K562 (cell line): ENCODE measurements around the gene NLGN4Y. TPM values are rescaled to one million over a fixed set of nuclear protein-coding genes. Genes with fewer than 3 reads are reported as not detected.

Experiments
- ATAC-seq: fragments of 200-7000 bp; cut with Tn5 transposase; 3 replicates; pipeline ENCODE4 v1.9.1; 2020; ENCODE audit warnings: moderate library complexity
- BruUV-seq: library from RNA; stranded (reverse); fragments of 400-500 nt; replicated peaks from 2 replicates; lab custom pipeline; 2021; lab: Mats Ljungman, UMichigan
- CTCF ChIA-PET: fragments of 300-600 bp; formaldehyde crosslinking; extraction: SDS; loops from one replicate; lab custom pipeline; 2021; ENCODE audit warnings: low intra/inter-chr PET ratio; lab: Yijun Ruan, JAX
- POLR2A ChIA-PET: fragments of 300-600, 350-650 bp; sonication (Branson Sonifier 250); formaldehyde crosslinking; extraction: SDS; loops from one replicate; lab custom pipeline; 2021; ENCODE audit warnings: antibody characterized with exemption, inconsistent platforms; lab: Yijun Ruan, JAX
- DNase-seq, 4 experiments: peaks; one replicate each; pipeline versions ENCODE4 v3.0.0 to v3.0.0-alpha.2; 2011 to 2018; ENCODE audit warnings: low spot score in 3 of 4, mixed read lengths in 3 of 4; ENCODE audit errors: extremely low read depth in 1 of 4
- FAIRE-seq: peaks from 2 replicates; lab custom pipeline; 2011; peaks lifted over from hg19 to GRCh38; lab: Jason Lieb, UNC
- H2AFZ ChIP-seq: 2 replicates; pipeline ENCODE4 v1.6.0; 2011; ENCODE audit warnings: low read depth, low read length, control low read depth, inconsistent platforms
- H3K27ac ChIP-seq: fragments of 200-600 bp; 3 replicates; pipeline ENCODE4 v1.8.0; 2011; ENCODE audit warnings: low read depth, mild to moderate bottlenecking, control low read depth, inconsistent platforms, low read length, moderate library complexity, mixed read lengths; ENCODE audit errors: extremely low read depth
- H3K27me3 ChIP-seq, 2 experiments: fragments of 300-600 bp in 1 of 2; 2 replicates in 1 of 2; 3 replicates in 1 of 2; pipeline versions ENCODE4 v1.6.0 to v1.8.0; 2011; ENCODE audit warnings: inconsistent platforms in 2 of 2, low read length in 2 of 2, mild to moderate bottlenecking in 1 of 2, mixed read lengths in 1 of 2, moderate library complexity in 1 of 2; ENCODE audit not compliant: control insufficient read depth in 2 of 2, insufficient read depth in 2 of 2
- H3K36me3 ChIP-seq: fragments of 300-600 bp; 3 replicates; pipeline ENCODE4 v1.8.0; 2011; ENCODE audit warnings: mild to moderate bottlenecking, low read length, inconsistent platforms; ENCODE audit not compliant: control insufficient read depth, insufficient read depth
- H3K4me1 ChIP-seq, 2 experiments: fragments of 200-600 bp in 1 of 2; replicated peaks in 1 of 2; 2 replicates in 1 of 2; 3 replicates in 1 of 2; pipeline versions ENCODE4 v1.5.1 to v1.8.0; 2011; ENCODE audit warnings: inconsistent platforms in 2 of 2, low read length in 2 of 2, mild to moderate bottlenecking in 1 of 2, mixed read lengths in 1 of 2, moderate library complexity in 1 of 2; ENCODE audit not compliant: control insufficient read depth in 2 of 2, insufficient read depth in 2 of 2
- H3K4me2 ChIP-seq: 2 replicates; pipeline ENCODE4 v1.6.1; 2011; ENCODE audit warnings: low read length, control low read depth, inconsistent platforms, mixed read lengths; ENCODE audit not compliant: insufficient read depth
- H3K4me3 ChIP-seq: fragments of 200-600 bp; sonication (generic), shearing (Covaris generic); 2 replicates; pipeline ENCODE4 v1.5.1; 2016; ENCODE audit warnings: control low read depth, inconsistent platforms
- H3K79me2 ChIP-seq: fragments of 200-600 bp; 3 replicates; pipeline ENCODE4 v1.8.0; 2011; ENCODE audit warnings: low read length, inconsistent platforms; ENCODE audit not compliant: control insufficient read depth, insufficient read depth
- H3K9ac ChIP-seq, 2 experiments: 2 replicates each; pipeline versions ENCODE4 v1.6.0 to v1.6.1; 2011; ENCODE audit warnings: low read depth in 2 of 2, low read length in 2 of 2, control low read depth in 1 of 2, inconsistent platforms in 1 of 2, mild to moderate bottlenecking in 1 of 2, mixed read lengths in 1 of 2; ENCODE audit not compliant: insufficient read depth in 1 of 2
- H3K9me1 ChIP-seq: one replicate; pipeline ENCODE4 v1.6.0; 2011; ENCODE audit warnings: inconsistent platforms, mild to moderate bottlenecking, low read length, moderate library complexity; ENCODE audit not compliant: control insufficient read depth, insufficient read depth
- H3K9me3 ChIP-seq: replicated peaks from 2 replicates; pipeline ENCODE4 v1.5.1; 2011; ENCODE audit warnings: low read depth, low read length, inconsistent platforms; ENCODE audit not compliant: control insufficient read depth, insufficient read depth
- H4K20me1 ChIP-seq: replicated peaks from 2 replicates; pipeline ENCODE4 v1.6.1; 2011; ENCODE audit warnings: low read length, inconsistent platforms, mixed read lengths; ENCODE audit not compliant: control insufficient read depth, insufficient read depth
- CTBP1 ChIP-seq: fragments of 450-650 bp; IDR thresholded peaks from 2 replicates; pipeline ENCODE4 v1.6.1; 2016; ENCODE audit warnings: borderline replicate concordance
- EP400 ChIP-seq: fragments of 450-650 bp; IDR thresholded peaks from 2 replicates; pipeline ENCODE4 v1.6.1; 2017; ENCODE audit warnings: antibody characterized with exemption, mild to moderate bottlenecking, moderate library complexity
- EZH2 ChIP-seq: IDR thresholded peaks from 2 replicates; pipeline ENCODE4 v1.6.1; 2012; ENCODE audit warnings: low read depth, mild to moderate bottlenecking, inconsistent platforms, low read length, borderline replicate concordance
- FOXA3 ChIP-seq, 2 experiments: fragments of 450-650 bp in 1 of 2; sonication (generic) in 1 of 2; formaldehyde crosslinking; IDR thresholded peaks in 1 of 2; conservative IDR thresholded peaks in 1 of 2; 2 replicates each; pipeline versions ENCODE4 v1.4.0 to v1.8.0; 2020 to 2022; ENCODE audit warnings: mild to moderate bottlenecking in 2 of 2, missing genetic modification reagents in 1 of 2
- FOXK1 ChIP-seq: sonication (generic); formaldehyde crosslinking; IDR thresholded peaks from 2 replicates; pipeline ENCODE4 v1.8.0; 2022; ENCODE audit warnings: missing genetic modification reagents, mild to moderate bottlenecking, borderline replicate concordance
- FOXP1 ChIP-seq: sonication (generic); formaldehyde crosslinking; IDR thresholded peaks from 2 replicates; pipeline ENCODE4 v1.8.0; 2022; ENCODE audit warnings: mild to moderate bottlenecking, missing genetic modification reagents
- HEY1 ChIP-seq: fragments of 250-450 bp; sonication (Bioruptor Pico); IDR thresholded peaks from 2 replicates; pipeline ENCODE4 v1.5.0; 2020; ENCODE audit warnings: mild to moderate bottlenecking, moderate library complexity, borderline replicate concordance
- HIVEP1 ChIP-seq: fragments of 250-450 bp; sonication (Bioruptor Pico); IDR thresholded peaks from 2 replicates; pipeline ENCODE4 v1.4.0; 2020; ENCODE audit warnings: mild to moderate bottlenecking
- JUN ChIP-seq, 2 experiments: sonication (generic) in 1 of 2; formaldehyde crosslinking in 1 of 2; IDR thresholded peaks; 2 replicates each; pipeline versions ENCODE4 v1.6.1 to v1.8.0; 2012 to 2022; ENCODE audit warnings: borderline replicate concordance in 2 of 2, mild to moderate bottlenecking in 2 of 2, improper control_type of control experiment in 1 of 2, low read depth in 1 of 2, low read length in 1 of 2, missing genetic modification reagents in 1 of 2
- RBM17 ChIP-seq: fragments of 200-400 bp; formaldehyde crosslinking; IDR thresholded peaks from 2 replicates; pipeline ENCODE4 v1.6.1; 2017; ENCODE audit warnings: low read depth, mild to moderate bottlenecking, low read length, borderline replicate concordance
- SAFB ChIP-seq: fragments of 200-400 bp; formaldehyde crosslinking; IDR thresholded peaks from 2 replicates; pipeline ENCODE4 v1.6.1; 2017; ENCODE audit warnings: low read depth, low read length, borderline replicate concordance
- SAFB2 ChIP-seq: fragments of 200-400 bp; formaldehyde crosslinking; IDR thresholded peaks from 2 replicates; pipeline ENCODE4 v1.6.1; 2018; ENCODE audit warnings: borderline replicate concordance, low read length, low read depth, moderate library complexity; ENCODE audit not compliant: severe bottlenecking
- SMAD3 ChIP-seq: fragments of 450-650 bp; formaldehyde crosslinking; conservative IDR thresholded peaks from 2 replicates; pipeline ENCODE4 v1.4.0; 2020; ENCODE audit warnings: mild to moderate bottlenecking
- TEAD2 ChIP-seq: fragments of 450-650 bp; IDR thresholded peaks from 2 replicates; pipeline ENCODE4 v1.6.1; 2016; ENCODE audit warnings: missing genetic modification characterization, control low read depth, missing compliant biosample characterization
- ZBED1 ChIP-seq: IDR thresholded peaks from 2 replicates; pipeline ENCODE4 v1.6.1; 2014
- ZNF12 ChIP-seq: sonication (generic); formaldehyde crosslinking; IDR thresholded peaks from 2 replicates; pipeline ENCODE4 v1.4.0; 2020; ENCODE audit warnings: mild to moderate bottlenecking, missing genetic modification reagents
- ZNF239 ChIP-seq: fragments of 250-450 bp; sonication (Bioruptor Pico); IDR thresholded peaks from 2 replicates; pipeline ENCODE4 v1.4.0; 2020; ENCODE audit warnings: mild to moderate bottlenecking
- ZSCAN32 ChIP-seq: fragments of 450-650 bp; formaldehyde crosslinking; IDR thresholded peaks from 2 replicates; pipeline ENCODE4 v1.4.0; 2020; ENCODE audit warnings: mild to moderate bottlenecking, moderate library complexity
- WGBS: fragments of 100-300 bp; shearing (Covaris generic); methylation state at CpG from one replicate; pipeline ENCODE4 v1.1.6; 2016; ENCODE audit warnings: low coverage, mixed read lengths; ENCODE audit not compliant: insufficient coverage; ENCODE audit errors: missing lambda C conversion rate; 5-methylcytosine and 5-hydroxymethylcytosine counted together
- in situ Hi-C: fragments of 300-500 bp; cut with MboI; formaldehyde crosslinking; loops from 4 replicates; pipeline ENCODE4 v1.15.0; 2018; ENCODE audit warnings: inconsistent platforms, mixed read lengths
- intact Hi-C: fragments of 100-400 bp; cut with micrococcal nuclease; formaldehyde crosslinking; loops from 2 replicates; pipeline ENCODE4 v1.14.2; 2022
- polyA plus RNA-seq, 8 experiments: library from polyadenylated mRNA; depleted of rRNA in 4 of 8; stranded (reverse) in 5 of 8; unstranded in 3 of 8; fragments of >200 nt; fragmentation: Nextera tagmentation in 2 of 8; fragmentation: Illumina TruSeq in 1 of 8; extraction: Ambion mirVana in 2 of 8; extraction: Trizol in 1 of 8; gene quantifications; 2 replicates each; pipeline versions ENCODE4 v1.2.1 to v1.2.3, GENCODE V29; 2011 to 2014; ENCODE audit warnings: inconsistent platforms in 1 of 8, missing spikeins in 1 of 8
- total RNA-seq, 7 experiments: library from RNA; depleted of rRNA in 6 of 7; stranded (reverse); fragments of >200 nt in 6 of 7; fragmentation: Illumina TruSeq in 2 of 7; extraction: Trizol in 2 of 7; gene quantifications; 2 replicates each; pipeline versions ENCODE4 v1.2.1 to v1.2.3, GENCODE V29; 2011 to 2021; ENCODE audit warnings: low replicate concordance in 1 of 7
- TF ChIP-seq, protein P1 (sequence below): fragments of 250-450 bp; sonication (Bioruptor Pico); IDR thresholded peaks from 2 replicates; pipeline ENCODE4 v1.8.0; 2021; ENCODE audit warnings: moderate library complexity, mild to moderate bottlenecking, inconsistent platforms
- TF ChIP-seq, protein P2 (sequence below): sonication (generic); formaldehyde crosslinking; IDR thresholded peaks from 2 replicates; pipeline ENCODE4 v1.9.0; 2022; ENCODE audit warnings: mild to moderate bottlenecking, missing genetic modification reagents
- TF ChIP-seq, protein P3 (sequence below): IDR thresholded peaks from 2 replicates; pipeline ENCODE4 v1.6.1; 2014; ENCODE audit warnings: antibody characterized with exemption

Gene NLGN4Y
- total and polyA plus RNA-seq, 9 of the 15 experiments (the other 6 are each of a cell fraction or from before 2014, with no cell fraction given), result not detected

DNA sequence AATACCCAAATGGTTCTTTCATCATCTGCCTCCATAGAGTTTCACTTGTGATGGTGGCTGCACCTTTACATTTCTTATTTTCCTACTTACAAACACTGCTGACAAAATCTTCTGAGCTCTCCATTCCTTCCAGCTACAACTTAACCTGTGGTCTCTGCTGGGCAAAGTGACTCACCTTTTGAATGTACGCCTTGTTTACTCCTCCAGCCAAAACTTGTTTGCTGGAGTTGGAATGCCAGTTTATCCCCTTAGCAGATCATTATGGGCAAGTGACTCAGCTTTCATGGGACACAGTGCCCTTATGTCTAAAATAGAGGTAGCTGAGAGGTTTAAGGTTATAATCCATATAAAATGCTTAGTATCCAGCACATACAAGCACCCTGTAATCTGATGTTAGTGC, 107.3 kb downstream of the NLGN4Y start (continued):
- TF ChIP-seq HIVEP1 (no peak), FOXP1 (CRISPR knock-in tag) (no peak), EZH2 (no peak), JUN (IDR thresholded peaks at IDR 0.05; ENCODE audit: borderline replicate concordance, low read depth, low read length) (no peak), JUN (CRISPR knock-in tag; IDR thresholded peaks at IDR 0.05; ENCODE audit: borderline replicate concordance) (no peak), FOXK1 (CRISPR knock-in tag) (no peak), HEY1 (CRISPR knock-in tag) (no peak)
- TF ChIP-seq, all 486 proteins: peak for 0

DNA sequence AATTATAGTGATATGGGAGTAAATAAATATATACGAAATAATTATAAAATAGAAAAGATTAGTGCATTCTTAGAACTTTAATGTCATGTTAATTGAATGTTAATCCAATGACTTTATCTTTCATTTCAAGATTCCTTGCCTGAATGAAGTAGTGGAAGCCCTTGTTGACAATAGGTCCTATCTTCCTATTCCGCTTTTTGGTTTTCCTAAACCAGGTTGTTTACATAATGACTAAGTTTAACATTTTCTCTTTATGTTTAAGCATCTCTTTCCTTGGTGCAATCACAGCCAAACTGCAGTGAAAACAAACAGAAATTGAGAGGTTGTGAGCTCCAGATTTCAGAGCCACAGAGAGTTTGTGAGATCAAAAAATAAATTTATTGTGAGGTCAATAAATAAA, 109.4 kb downstream of the NLGN4Y start:
- Histone ChIP-seq H3K9ac (no peak overlapping the region), H3K36me3 (no peaks in the 10 kb centered on the region), H3K27ac (no peak overlapping the region), H3K9me1 (no peaks in the 10 kb centered on the region), H3K79me2 (no peaks in the 10 kb centered on the region), H3K27me3 (no peaks in the 10 kb centered on the region), H2AFZ (no peak overlapping the region), H3K4me3 (no peak overlapping the region), H3K4me1 (no peaks in the 10 kb centered on the region), H3K9me3 (no peaks in the 10 kb centered on the region), H4K20me1 (no peaks in the 10 kb centered on the region), H3K4me2 (no peak overlapping the region)
- POLR2A ChIA-PET, result no interaction called here
- DNase-seq, result no peak
- CTCF ChIA-PET, result no interaction called here
- TF ChIP-seq SMAD3 (no peak), TEAD2 (tag) (no peak), ZNF239 (CRISPR knock-in tag) (no peak), ZSCAN32 (CRISPR knock-in tag) (no peak), ZBED1 (no peak), ZNF12 (CRISPR knock-in tag) (no peak), CTBP1 (no peak), SAFB (no peak), SAFB2 (no peak), EP400 (no peak), FOXA3 (CRISPR knock-in tag; conservative IDR thresholded peaks at IDR 0.05 in 1 of 2, IDR thresholded peaks at IDR 0.05 in 1 of 2) (no peak), RBM17 (no peak)
- TF ChIP-seq, protein P1, sequence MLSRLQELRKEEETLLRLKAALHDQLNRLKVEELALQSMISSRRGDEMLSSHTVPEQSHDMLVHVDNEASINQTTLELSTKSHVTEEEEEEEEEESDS (CRISPR knock-in tag), result no peak
- TF ChIP-seq, protein P2, sequence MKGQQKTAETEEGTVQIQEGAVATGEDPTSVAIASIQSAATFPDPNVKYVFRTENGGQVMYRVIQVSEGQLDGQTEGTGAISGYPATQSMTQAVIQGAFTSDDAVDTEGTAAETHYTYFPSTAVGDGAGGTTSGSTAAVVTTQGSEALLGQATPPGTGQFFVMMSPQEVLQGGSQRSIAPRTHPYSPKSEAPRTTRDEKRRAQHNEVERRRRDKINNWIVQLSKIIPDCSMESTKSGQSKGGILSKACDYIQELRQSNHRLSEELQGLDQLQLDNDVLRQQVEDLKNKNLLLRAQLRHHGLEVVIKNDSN, result no peak
- TF ChIP-seq, protein P3, sequence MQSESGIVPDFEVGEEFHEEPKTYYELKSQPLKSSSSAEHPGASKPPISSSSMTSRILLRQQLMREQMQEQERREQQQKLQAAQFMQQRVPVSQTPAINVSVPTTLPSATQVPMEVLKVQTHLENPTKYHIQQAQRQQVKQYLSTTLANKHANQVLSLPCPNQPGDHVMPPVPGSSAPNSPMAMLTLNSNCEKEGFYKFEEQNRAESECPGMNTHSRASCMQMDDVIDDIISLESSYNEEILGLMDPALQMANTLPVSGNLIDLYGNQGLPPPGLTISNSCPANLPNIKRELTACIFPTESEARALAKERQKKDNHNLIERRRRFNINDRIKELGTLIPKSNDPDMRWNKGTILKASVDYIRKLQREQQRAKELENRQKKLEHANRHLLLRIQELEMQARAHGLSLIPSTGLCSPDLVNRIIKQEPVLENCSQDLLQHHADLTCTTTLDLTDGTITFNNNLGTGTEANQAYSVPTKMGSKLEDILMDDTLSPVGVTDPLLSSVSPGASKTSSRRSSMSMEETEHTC, result no peak
- BruUV-seq, result no TSS peak
- no peak for ATAC-seq
- FAIRE-seq, result no peak
- intact Hi-C loops, result no loop called here
- WGBS, result no CpG with 5 or more reads among the region's 2 CpGs
- in situ Hi-C loops, result no loop called here
